GM18870 (cell line): Measurements from ENCODE around the gene RAB40AL.

Source experiments
- ATAC-seq: cut with Tn5 transposase; IDR thresholded peaks from one replicate; pipeline ENCODE4 v1.9.1; 2021; ENCODE audit warnings: moderate library complexity; ENCODE audit not compliant: unreplicated experiment

RAB40AL gene

DNA sequence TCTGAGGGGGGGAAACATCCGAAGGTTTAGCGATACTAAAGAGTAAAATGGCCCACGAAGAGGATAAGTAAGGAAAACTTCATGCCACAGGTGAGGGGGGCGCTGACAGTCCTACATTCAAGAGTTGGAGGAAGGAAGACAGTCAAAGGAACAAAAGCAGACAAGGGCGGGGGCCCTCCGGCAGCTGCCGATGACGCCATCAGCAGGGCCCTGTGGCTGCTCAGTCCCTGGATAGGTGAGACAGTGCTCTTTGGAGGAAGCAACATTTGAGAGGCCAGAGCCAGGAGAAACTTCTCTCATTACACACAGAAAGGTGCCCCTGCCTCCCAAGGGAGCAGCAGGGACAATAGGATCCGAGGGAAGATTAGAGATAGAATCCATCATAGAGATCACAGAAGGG is 41.5 kb downstream of the RAB40AL start:
- ATAC-seq: no peak

DNA sequence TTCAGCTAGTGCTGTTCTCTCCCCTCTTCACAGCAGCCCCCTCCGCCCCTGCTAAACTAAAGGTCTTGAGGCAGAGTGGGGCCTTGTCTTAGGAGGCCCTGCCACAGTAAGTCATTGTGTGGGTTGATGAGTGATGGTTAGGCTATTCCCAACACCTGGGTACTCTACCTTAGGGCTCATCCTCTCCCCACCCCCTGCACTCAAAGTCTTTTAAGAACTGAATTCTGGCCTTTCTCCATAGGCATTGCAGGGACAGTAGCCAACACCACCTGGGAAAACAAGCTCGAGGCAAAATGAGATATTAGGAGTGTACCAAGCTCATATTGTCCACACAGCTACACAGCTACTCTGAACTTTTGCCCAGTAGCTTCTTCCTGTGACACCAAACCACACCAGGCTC is 42.5 kb downstream of the RAB40AL start:
- no peak for ATAC-seq

DNA sequence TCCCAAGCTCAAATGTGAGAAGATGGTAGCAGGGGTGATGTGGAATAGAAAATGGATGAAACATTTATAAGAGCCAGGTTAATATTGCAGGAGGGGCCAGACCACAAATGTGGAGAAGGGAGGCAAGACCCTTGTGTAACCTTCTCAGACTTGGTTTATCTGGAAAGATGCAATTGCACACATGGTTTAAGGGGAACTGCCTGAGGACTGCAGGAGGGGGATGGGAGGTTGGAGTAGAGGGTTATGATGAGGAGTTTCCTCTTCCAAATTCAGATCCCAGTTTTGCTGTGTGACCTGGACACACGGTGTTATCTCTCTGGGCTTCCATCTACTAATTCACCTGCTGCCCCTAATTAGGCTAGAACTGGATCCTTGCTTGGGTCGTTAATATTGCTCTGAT is 46.1 kb downstream of the RAB40AL start:
- ATAC-seq: no peak

DNA sequence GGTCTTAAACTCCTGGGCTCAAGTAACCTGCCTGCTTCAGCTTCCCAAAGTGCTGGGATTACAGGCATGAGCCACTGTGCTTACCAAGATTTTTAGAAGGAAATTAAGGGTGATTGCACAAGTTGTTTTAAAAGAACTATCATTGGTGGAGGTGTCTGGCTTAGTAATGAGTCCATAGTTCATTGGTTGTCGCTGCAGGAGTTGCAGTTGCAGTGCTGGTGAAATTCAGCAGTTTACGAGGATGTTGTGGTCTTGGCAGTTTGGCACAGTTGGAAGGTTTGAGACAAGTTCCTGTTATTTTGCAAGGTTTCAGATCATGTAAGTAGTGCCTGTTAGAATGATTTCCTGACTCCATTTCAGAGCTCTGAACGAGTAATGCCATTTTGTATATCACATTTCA is 48.1 kb downstream of the RAB40AL start:
- ATAC-seq: no peak
